Astrocyte of the cerebellum (primary cell): ENCODE results near the gene TSLP.

Source experiments
- DNase-seq: peaks from one replicate; pipeline ENCODE4 v3.0.0-alpha.2; 2011; ENCODE audit warnings: low read depth
- H3K4me3 ChIP-seq: 2 replicates; pipeline ENCODE4 v1.5.1; 2011; ENCODE audit warnings: mild to moderate bottlenecking, low read depth, low read length, moderate library complexity
- in situ Hi-C: cut with HindIII; loops from 2 replicates; pipeline ENCODE4 v1.10.0; 2017; ENCODE audit warnings: low sequenced_read_pairs
- TF ChIP-seq, protein P1 (sequence below): IDR thresholded peaks from 2 replicates; pipeline ENCODE4 v1.5.1; 2012; ENCODE audit warnings: low read length, low read depth, moderate library complexity, mild to moderate bottlenecking; ENCODE audit errors: missing control alignments

The TSLP gene

DNA sequence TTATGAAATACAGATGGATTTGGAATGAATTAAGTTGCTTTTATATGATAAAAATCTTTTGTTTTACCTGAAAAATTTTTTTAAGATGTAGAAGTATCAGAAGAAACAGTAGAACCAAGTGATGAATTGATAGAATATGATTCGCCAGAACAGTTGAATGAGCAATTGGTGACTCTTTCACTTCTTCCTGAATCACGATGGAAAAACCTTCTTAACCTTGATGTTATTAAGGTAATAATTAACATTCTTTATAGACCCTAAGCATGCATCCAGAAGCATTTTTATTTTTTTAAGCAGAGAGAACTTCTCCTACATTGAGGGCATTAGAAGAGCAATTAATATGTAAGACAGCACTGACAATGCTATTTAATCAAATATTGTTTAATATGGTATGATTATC is 49.4 kb downstream of the TSLP start:
- in situ Hi-C loops, result no loop called here
- TF ChIP-seq, protein P1, sequence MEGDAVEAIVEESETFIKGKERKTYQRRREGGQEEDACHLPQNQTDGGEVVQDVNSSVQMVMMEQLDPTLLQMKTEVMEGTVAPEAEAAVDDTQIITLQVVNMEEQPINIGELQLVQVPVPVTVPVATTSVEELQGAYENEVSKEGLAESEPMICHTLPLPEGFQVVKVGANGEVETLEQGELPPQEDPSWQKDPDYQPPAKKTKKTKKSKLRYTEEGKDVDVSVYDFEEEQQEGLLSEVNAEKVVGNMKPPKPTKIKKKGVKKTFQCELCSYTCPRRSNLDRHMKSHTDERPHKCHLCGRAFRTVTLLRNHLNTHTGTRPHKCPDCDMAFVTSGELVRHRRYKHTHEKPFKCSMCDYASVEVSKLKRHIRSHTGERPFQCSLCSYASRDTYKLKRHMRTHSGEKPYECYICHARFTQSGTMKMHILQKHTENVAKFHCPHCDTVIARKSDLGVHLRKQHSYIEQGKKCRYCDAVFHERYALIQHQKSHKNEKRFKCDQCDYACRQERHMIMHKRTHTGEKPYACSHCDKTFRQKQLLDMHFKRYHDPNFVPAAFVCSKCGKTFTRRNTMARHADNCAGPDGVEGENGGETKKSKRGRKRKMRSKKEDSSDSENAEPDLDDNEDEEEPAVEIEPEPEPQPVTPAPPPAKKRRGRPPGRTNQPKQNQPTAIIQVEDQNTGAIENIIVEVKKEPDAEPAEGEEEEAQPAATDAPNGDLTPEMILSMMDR, result no peak
- H3K4me3 ChIP-seq, result no peak overlapping the region
- no peak for DNase-seq

DNA sequence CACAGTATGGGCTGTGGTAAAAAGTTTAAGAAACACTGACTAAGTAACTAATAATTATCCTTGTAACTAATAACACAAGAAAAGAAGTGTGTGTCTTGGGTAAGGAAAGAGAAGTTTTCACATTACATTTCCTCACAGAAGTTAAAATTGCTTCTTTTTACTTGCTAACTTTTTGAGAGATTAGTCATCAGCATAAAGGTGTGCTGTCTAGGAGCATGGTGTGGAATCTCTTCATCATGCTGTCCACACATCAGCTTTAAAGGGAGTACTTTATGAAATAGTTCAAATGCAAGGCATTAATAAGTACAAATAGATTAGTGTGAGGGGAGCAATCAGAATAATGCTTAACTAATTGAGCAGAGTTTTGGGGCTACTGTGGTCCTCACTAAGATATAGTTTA is 50.4 kb downstream of the TSLP start:
- DNase-seq, result no peak
- in situ Hi-C loops, result no loop called here
- TF ChIP-seq, protein P1, result no peak
- no peak overlapping the region for H3K4me3 ChIP-seq

DNA sequence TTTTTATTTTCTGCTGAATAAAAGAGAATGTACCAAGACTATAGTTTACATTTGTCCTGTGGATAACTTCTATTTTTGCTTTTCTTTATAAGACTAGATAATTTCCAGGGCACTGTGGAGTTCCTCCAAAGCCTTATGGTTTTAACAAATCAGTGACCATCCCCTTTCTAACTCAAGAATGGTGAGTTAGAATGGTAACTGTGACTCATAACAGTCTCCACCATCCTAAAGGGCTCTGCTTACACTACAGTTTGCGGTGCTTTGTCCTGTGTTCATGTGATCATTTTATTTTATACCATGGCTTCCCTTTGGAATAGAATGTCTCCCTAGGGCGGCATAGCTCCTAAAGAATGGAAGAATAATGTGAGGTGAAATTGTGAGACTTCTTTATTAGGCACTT is 50.9 kb downstream of the TSLP start:
- TF ChIP-seq, protein P1, result no peak
- DNase-seq, result no peak
- H3K4me3 ChIP-seq, result no peak overlapping the region
- in situ Hi-C loops, result no loop called here

DNA sequence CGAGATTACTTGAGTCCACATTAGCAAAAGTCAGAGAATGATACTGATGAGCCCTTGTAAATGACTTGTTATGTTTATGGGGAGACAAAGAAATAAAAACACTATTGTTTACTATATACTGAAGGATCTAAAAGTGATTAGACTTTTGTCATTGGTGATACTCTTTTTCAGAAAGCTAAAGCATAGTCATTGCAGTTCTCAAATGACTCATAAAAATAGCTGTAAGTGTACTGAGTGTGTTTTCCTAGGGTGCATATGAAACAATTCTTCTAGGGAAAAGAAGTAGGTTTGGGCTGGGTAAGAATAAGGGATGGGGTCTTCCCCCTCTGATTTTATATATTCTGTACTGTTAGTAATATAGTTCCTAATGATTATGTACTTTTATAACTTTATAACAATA is 53.3 kb downstream of the TSLP start:
- TF ChIP-seq, protein P1, result no peak
- in situ Hi-C loops, result no loop called here
- DNase-seq, result no peak
- H3K4me3 ChIP-seq, result no peak overlapping the region

DNA sequence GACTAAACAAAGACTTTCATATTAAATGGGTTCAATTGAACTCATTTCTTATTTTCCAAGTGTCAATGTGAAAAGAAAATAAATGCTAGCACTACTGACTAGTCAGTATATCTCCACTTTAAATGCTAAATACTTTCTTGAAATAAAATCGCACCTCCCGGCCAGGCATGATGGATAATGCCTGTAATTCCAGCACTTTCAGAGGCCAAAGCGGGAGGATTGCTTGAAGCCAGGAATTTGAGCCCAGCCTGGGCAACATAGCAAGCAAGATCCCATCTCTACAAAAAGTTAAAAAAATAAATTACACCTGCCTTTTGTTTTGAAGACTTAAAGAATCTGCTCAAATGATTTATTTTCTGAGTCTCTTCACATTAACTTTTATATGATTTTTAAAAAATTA is 55.4 kb downstream of the TSLP start:
- in situ Hi-C loops, result no loop called here
- TF ChIP-seq, protein P1, result no peak
- no peak overlapping the region for H3K4me3 ChIP-seq
- DNase-seq, result no peak
